NCI-H82 (cell line): Measurements from ENCODE around the gene MANBA.
"Not testable (repeated sequence)": the region's sequence is repeated elsewhere in the genome, so short reads cannot be mapped to it uniquely, and the experiment has no call there.

Source experiments
- DNase-seq: peaks from one replicate; lab custom pipeline; 2025; lab: John Stamatoyannopoulos, UW

MANBA gene

DNA sequence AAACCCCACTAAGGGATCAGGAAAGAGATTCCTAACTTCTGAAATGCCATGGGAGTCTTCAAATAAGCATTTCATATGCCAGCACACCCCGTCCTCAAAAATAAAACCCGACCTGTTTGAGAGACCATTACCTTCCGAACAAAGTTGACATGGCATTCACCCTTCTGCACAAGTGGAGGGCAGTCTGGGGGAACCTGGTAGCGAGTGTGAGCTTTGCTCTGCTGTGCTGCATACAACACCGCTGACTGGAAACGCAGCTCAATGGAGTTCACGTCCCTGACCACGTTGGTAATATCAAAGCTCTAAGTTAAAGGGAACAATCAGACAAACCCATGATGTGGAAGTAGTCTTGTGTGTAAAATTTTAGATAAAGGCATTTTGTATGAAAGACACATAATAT lies 38.0 kb downstream of the MANBA start:
- no peak for DNase-seq

- not testable (repeated sequence) for DNase-seq
Measured at GRCh38 chr4:102718833-102719575, 41.8 kb downstream of the MANBA start.

GRCh38 chr4:102717448-102718092 lies 43.2 kb downstream of the MANBA start:
- DNase-seq = no peak

DNA sequence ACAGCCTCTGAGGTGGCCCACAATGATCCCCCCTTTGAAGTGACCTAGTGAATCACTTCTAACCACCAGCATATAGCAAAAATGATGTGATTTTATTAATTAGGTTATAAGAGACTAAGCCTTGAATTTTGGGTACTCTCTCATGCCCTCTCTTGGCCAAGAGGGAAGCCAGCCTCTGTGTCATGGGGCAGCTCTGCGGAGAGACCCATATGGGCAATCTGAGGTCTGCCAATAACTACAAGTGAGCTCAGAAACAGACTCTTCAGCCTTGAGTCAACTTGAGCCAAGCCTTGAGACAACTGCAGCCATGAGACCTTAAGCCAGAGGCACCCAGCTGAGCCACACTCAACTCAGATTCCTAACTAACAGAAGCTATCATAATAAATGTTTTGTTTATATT lies 45.7 kb downstream of the MANBA start:
- DNase-seq = no peak

- not testable (repeated sequence) for DNase-seq
Measured at GRCh38 chr4:102713774-102714173, 47.0 kb downstream of the MANBA start.

DNA sequence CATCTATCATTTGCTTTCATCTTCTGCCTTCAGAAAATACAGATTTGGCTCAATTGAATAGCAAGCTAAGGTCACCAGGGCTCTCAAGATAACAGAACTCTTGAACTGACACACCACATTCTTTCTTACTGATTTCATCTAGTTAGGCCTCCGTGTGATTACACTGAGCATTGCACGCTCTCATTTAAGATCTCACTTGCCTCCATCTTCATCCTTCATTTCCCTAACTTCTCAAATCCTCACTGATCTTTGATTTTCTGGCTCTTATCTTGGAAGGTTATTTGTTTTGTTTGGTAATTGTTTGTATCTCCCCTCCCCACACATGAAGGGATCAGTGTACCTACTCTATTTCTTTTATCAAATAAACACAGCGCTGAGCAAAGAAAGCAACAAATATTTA lies 47.7 kb downstream of the MANBA start:
- DNase-seq = no peak

- DNase-seq = no peak
Measured at GRCh38 chr4:102710986-102711385, 49.8 kb downstream of the MANBA start.

- not testable (repeated sequence) for DNase-seq
Measured at GRCh38 chr4:102709060-102709459, 51.7 kb downstream of the MANBA start.

DNA sequence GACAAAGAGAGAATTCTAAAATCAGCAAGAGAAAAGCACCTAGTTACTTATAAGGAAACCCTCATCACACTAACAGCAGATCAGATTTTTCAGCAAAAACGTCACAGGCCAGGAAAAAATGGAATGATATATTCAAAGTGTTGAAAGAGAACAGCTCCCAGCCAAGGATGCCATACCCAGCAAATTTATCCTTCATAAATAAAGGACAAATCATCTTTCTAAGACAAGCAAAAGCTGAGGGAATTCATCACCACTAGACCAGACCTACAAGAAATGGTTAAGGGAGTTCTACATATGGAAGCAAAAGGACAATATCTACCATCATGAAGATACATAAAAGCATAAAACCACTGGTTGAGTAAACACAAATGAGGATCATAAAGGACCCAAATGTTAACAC lies 53.6 kb downstream of the MANBA start:
- DNase-seq = no peak

- no peak for DNase-seq
Measured at GRCh38 chr4:102705391-102705935, 55.3 kb downstream of the MANBA start.

GRCh38 chr4:102696758-102697157 lies 64.0 kb downstream of the MANBA start:
- DNase-seq = no peak

DNA sequence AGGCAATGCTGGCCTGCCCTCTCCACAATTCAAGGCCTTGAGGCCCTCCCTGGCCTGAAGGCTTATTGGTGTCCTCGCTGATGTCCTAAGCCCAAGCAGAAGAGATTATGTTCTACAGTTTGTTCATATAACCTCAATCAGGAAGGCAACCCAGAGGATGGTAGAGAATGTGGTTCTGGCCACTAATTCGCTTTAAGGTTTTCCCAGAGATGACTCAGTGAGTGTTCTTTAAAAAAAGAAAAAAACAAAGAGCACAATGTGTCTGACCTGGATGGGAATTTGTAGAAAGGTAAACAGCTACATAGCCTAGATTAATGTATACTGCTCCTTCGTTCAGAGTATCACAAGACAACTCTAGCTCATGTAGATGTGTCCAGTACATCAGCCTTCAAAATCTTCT lies 66.0 kb downstream of the MANBA start:
- no peak for DNase-seq

DNA sequence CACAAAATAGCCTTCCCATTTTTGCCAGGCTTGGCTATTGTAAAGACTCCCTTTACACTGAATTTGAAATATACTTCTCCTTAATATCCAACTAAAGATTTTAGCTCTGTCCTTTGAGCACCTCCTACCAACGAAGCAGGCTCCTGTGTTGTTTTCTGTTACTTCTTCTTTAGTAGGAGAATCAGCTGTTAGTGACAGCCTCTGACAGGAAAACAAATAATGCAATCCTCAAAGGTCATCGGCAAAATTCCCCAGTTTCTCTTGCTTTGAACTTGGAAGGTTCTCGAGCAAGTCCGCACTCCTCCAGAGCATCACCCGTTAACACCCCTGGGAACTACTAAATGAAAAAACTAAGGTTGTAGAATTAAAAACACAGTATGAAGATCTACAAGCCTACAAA lies 66.9 kb downstream of the MANBA start:
- no peak for DNase-seq

GRCh38 chr4:102693262-102693850 lies 67.4 kb downstream of the MANBA start:
- no peak for DNase-seq

GRCh38 chr4:102692474-102692873 lies 68.3 kb downstream of the MANBA start:
- no peak for DNase-seq

DNA sequence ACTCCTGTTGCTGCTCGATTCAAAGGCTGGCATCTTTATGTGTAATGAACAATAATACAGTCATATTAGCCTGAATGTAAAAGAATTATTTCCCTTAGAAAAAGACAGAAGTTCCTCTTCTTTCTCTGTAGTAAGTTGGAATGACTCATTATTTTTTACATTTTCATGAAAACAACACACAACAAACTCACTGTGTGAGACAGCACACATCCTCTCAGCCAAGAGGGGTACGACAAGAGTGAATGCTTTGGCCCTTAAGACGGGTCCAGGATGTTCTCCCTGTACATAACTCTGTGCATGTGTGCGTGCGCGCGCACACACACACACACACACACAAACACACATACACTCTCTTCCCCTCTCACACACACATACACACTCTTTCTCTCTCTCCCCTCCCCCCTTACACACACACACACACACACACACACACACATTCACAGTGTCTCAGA lies 72.8 kb downstream of the MANBA start:
- no peak for DNase-seq

DNA sequence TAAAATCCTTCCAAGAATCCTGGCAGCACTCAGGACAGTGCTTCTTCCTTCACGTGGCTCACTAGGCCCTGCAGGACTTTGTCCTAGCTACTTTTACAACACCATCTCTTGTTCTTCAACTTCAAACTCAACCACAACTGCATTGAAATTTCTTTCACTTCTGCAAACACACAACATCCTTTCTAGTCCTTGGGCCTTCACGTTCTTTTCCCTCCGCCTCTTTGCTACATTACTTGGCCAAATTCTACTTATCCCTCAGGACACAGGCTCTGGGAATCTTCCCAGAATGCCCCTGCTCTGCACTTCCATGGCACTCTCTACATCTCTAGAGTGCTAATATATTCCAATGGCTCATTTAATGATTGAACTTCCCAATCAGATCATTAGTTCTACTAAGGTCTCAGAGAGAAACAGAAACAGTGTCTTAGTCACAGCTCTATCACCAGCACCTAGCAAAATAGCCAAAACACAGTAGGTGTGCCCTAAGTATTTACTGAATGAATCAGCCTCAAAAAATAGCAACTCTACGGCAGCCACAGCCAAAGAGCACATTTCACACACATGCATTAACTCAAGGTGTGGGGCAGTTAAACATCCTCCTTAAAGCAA lies 73.3 kb downstream of the MANBA start:
- DNase-seq = no peak

DNA sequence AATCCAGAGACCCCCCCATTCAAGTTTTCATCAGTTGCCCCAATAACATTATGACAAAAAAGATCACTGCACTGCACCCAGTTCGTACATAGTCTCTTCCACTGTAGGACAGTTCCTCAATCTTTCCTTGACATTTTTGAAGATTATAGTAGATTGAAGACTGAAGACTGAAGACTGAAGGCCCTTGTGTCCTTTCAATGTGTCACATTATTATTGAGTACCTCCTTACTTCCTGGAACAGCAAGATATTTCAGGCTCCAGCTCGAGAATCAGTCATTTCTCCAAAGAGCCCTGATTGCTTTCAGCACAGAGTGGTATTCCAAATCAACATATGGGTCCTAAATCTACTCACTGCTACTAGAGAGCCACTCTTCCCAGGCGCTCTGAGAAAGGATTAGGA lies 75.0 kb downstream of the MANBA start:
- no peak for DNase-seq

DNA sequence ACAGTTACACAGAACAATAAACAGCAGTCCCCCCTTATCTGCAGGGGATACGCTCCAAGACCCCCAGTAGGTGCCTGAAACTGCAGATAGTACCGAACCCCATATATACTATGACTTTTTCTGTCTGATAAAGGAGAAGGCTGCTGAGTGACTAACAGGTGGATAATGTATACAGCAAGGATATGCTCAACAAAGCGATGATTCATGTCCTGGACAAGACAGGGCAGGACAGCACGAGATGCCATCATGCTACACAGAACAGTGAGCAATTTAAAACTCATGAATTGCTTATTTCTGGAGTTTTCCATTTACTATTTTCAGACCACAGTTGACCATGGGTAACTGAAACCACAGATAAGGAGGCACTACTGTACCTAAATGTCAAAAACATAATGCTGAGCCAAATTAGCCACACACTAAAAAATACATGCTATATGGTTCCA lies 76.1 kb downstream of the MANBA start:
- DNase-seq = no peak

- no peak for DNase-seq
Measured at GRCh38 chr4:102683881-102684609, 76.7 kb downstream of the MANBA start.

DNA sequence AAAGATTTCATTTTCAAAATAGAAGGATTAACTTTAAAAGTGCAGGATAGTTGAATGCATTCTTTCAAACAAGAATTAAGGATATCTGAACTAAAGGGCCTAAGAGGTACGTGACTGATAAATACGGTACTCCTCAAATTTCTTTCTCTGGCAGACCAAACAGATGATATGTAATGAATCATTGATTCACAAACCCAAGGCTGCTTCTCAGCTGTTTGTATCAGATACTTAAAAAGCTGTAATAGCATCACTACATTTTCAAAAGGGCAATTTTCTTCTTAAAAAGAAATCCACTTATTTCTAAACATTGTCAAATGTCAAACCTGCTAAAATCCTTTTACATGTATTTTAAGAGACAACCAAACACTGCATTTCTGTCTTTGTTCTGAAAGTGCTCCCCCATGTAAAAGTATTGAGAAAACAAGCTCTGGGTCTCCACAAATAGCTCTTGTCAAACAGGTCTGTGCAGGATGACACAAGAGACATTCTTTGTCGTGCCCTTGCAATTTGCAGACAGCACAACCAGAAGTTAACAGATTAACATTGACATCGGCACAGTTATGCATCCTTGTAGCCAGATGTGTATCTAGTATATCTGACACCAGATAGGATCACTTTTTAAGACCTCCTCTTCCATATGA lies 82.0 kb downstream of the MANBA start:
- no peak for DNase-seq
